H1 (cell line): ENCODE measurements around the gene NAXD. TPM values are rescaled to one million over a fixed set of nuclear protein-coding genes. Genes with fewer than 3 reads are reported as not detected.

Experiments used
- FOSL1 ChIP-seq: IDR thresholded peaks from 2 replicates; pipeline ENCODE4 v1.6.1; 2011; ENCODE audit warnings: mild to moderate bottlenecking, low read depth, low read length, moderate library complexity; ENCODE audit not compliant: insufficient read depth
- MAFK ChIP-seq: IDR thresholded peaks from 2 replicates; pipeline ENCODE4 v1.6.1; 2012; ENCODE audit warnings: low read depth, mild to moderate bottlenecking, improper control_type of control experiment, low read length
- MAX ChIP-seq: IDR thresholded peaks from 2 replicates; pipeline ENCODE4 v1.6.1; 2012; ENCODE audit warnings: inconsistent platforms
- polyA plus RNA-seq, 7 experiments: library from polyadenylated mRNA; depleted of rRNA in 3 of 7; stranded (reverse) in 5 of 7; unstranded in 2 of 7; fragments of >200 nt in 5 of 7; fragments of 200-250 nt in 2 of 7; gene quantifications; 1 replicate in 5 of 7; 2 replicates in 1 of 7; 4 replicates in 1 of 7; pipeline versions ENCODE4 v1.2.1 to v1.2.3, GENCODE V29; 2011 to 2013; ENCODE audit warnings: missing spikeins in 2 of 7, mixed read lengths in 2 of 7
- total RNA-seq: library from RNA; stranded (reverse); fragmentation: NEBNext Ultra II Directional; extraction: Animal tissue kit (Norgen Biotek cat#: 25700); gene quantifications from 2 replicates; pipeline ENCODE4 v1.2.1, GENCODE V29; 2021

Gene NAXD
- total and polyA plus RNA-seq, 2 of the 8 experiments (the other 6 are each of a cell fraction or from before 2014, with no cell fraction given) = 25.4 to 35.5 TPM

- TF ChIP-seq MAFK = no peak
- no peak for TF ChIP-seq FOSL1
- TF ChIP-seq MAX = no peak
These were observed 32.0 kb downstream of the NAXD start (continued) for GRCh38 chr13:110647365-110647737.
